Psoas muscle (tissue), 8 donors: ENCODE data around the gene SPATA6L. TPM values are rescaled to one million over a fixed set of nuclear protein-coding genes. Genes with fewer than 3 reads are reported as not detected.

ENCODE experiments used
- ATAC-seq, 4 donors: fragments of 200-7000 bp; cut with Tn5 transposase; one replicate each; pipeline ENCODE4 v1.9.1; 2020; ENCODE audit warnings: moderate library complexity in 3 of 4, mild to moderate bottlenecking in 2 of 4
- DNase-seq, 2 donors: peaks; one replicate each; pipeline ENCODE4 v3.0.0-alpha.2; 2020
- H3K27ac ChIP-seq: fragments of 200-600 bp; one replicate; pipeline ENCODE4 v1.8.0; 2022
- H3K27me3 ChIP-seq, 3 donors: fragments of 200-600 bp in 1 of 3; one replicate each; pipeline versions ENCODE4 v1.6.1 to v1.8.0; 2013 to 2022; ENCODE audit warnings: low read length in 2 of 3, mild to moderate bottlenecking in 2 of 3, moderate library complexity in 1 of 3; ENCODE audit not compliant: insufficient read depth in 3 of 3
- H3K36me3 ChIP-seq, 2 donors: fragments of 200-600 bp in 1 of 2; one replicate each; pipeline versions ENCODE4 v1.6.1 to v1.8.0; 2013 to 2022; ENCODE audit warnings: low read depth in 1 of 2, mild to moderate bottlenecking in 1 of 2, moderate library complexity in 1 of 2; ENCODE audit not compliant: insufficient read depth in 1 of 2
- H3K4me1 ChIP-seq: fragments of 200-600 bp; one replicate; pipeline ENCODE4 v1.8.0; 2022
- H3K4me3 ChIP-seq: fragments of 200-600 bp; one replicate; pipeline ENCODE4 v1.8.0; 2022; ENCODE audit warnings: mild to moderate bottlenecking
- H3K9me3 ChIP-seq: fragments of 200-600 bp; one replicate; pipeline ENCODE4 v1.8.0; 2022
- CTCF ChIP-seq: fragments of 200-600 bp; IDR thresholded peaks from one replicate; pipeline ENCODE4 v1.8.0; 2022; ENCODE audit warnings: antibody characterized with exemption
- WGBS, 3 donors: extraction: QIAGEN DNeasy Blood & Tissue Kit; methylation state at CpG; one replicate each; pipeline versions ENCODE4 v1.1.6 to v1.1.7; 2013; 5-methylcytosine and 5-hydroxymethylcytosine counted together
- intact Hi-C, 2 donors: fragments of 100-400 bp; cut with DNase I; formaldehyde crosslinking; loops; one replicate each; pipeline versions ENCODE4 v1.11.0 to v1.14.2; 2022
- polyA plus RNA-seq, 3 donors: library from polyadenylated mRNA; stranded (reverse); fragments of 200-250 nt; gene quantifications; one replicate each; pipeline ENCODE4 v1.2.3, GENCODE V29; 2013
- total RNA-seq, 4 donors: library from RNA; stranded (reverse); fragmentation: NEBNext Ultra II Directional in 2 of 4; extraction: Animal tissue kit (Norgen Biotek cat#: 25700) in 2 of 4; gene quantifications; one replicate each; pipeline versions ENCODE4 v1.2.1 to v1.2.4, GENCODE V29; 2021 to 2023
- donor health status: healthy with polysubstance abuse.
- donor health status: DM: no; HTN: no; CAD: no; lungs with moderate emphysema.
- donor health status: Bipolar disorder and iron deficiency.
- donor health status: healthy.
- donor health status: DM: yes; HTN: yes; CAD: no.
- donor health status: DM: no; HTN: no; CAD: no.
- donor health status: DM: no; HTN: no; CAD: no.
- donor health status: DM: yes; HTN: yes; CAD: no.

Gene SPATA6L
- total and polyA plus RNA-seq, 7 donors: 0.09 to 0.79 (median 0.22) TPM

GRCh38 chr9:4706971-4707622 is 40.8 kb upstream of the SPATA6L start:
- H3K27me3 ChIP-seq: no peaks in the 10 kb centered on the region
- WGBS, 3 donors: 50 to 57% (median 55%) methylated on average over 4 of the region's 4 CpGs
- no peaks in the 10 kb centered on the region for H3K9me3 ChIP-seq
- ATAC-seq: peak in 3 of 4 donors; percentile 50 to 64 (median 53)
- H3K27ac ChIP-seq: no peak overlapping the region
- H3K36me3 ChIP-seq: peaks cover 3 to 94% of the 10 kb centered on the region in 2 donors
- DNase-seq: no peak
- no peak overlapping the region for H3K4me3 ChIP-seq
- no peak for TF ChIP-seq CTCF
- H3K4me1 ChIP-seq: no peaks in the 10 kb centered on the region
- intact Hi-C loops: no loop called here

- no peaks in the 10 kb centered on the region for H3K4me1 ChIP-seq
- peaks cover 3 to 95% of the 10 kb centered on the region in 2 donors for H3K36me3 ChIP-seq
- no peak overlapping the region for H3K27ac ChIP-seq
- no peak for DNase-seq
- no peaks in the 10 kb centered on the region for H3K27me3 ChIP-seq
- WGBS, 3 donors: 62 to 80% (median 63%) methylated on average over 2 of the region's 2 CpGs
- H3K4me3 ChIP-seq: no peak overlapping the region
- no peak for TF ChIP-seq CTCF
- intact Hi-C loops: no loop called here
- H3K9me3 ChIP-seq: no peaks in the 10 kb centered on the region
- no peak for ATAC-seq
Observed at GRCh38 chr9:4706021-4706420, 39.7 kb upstream of the SPATA6L start.

DNA sequence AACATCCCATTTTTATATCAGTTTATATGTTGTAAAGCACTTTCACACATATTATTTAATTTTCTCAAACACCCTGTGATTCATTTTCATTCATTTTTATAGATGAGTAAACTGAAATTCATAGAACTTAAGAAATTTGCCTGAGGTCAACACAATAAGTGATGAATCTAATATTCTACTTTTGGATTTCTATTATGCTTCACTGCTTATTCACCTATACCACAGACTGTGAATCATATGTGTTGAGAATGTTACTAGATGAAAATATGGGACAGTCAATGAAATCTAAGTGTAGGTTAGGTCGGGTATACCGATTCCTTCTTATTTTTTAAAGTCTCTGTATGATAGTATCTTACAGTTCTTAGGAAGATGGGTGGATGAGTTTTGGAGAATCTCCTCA is 37.8 kb upstream of the SPATA6L start:
- H3K4me1 ChIP-seq: no peaks in the 10 kb centered on the region
- no peak for DNase-seq
- H3K27me3 ChIP-seq: no peaks in the 10 kb centered on the region
- no peak overlapping the region for H3K27ac ChIP-seq
- peaks cover 3 to 97% of the 10 kb centered on the region in 2 donors for H3K36me3 ChIP-seq
- ATAC-seq: no peak
- no peak for TF ChIP-seq CTCF
- intact Hi-C loops: no loop called here
- WGBS, 3 donors: 92 to 98% (median 93%) methylated on average over 2 of the region's 2 CpGs
- no peaks in the 10 kb centered on the region for H3K9me3 ChIP-seq
- H3K4me3 ChIP-seq: no peak overlapping the region

GRCh38 chr9:4701526-4701925 is 35.2 kb upstream of the SPATA6L start:
- 15 to 20% (median 19%) methylated on average over 1 of the region's 1 CpG for WGBS, 3 donors
- no peaks in the 10 kb centered on the region for H3K9me3 ChIP-seq
- H3K36me3 ChIP-seq: peaks cover 3 to 98% of the 10 kb centered on the region in 2 donors
- ATAC-seq (no peak), DNase-seq (no peak)
- H3K4me1 ChIP-seq: no peaks in the 10 kb centered on the region
- no peak overlapping the region for H3K27ac ChIP-seq
- no peak for TF ChIP-seq CTCF
- intact Hi-C loops: no loop called here
- no peak overlapping the region for H3K4me3 ChIP-seq
- H3K27me3 ChIP-seq: no peaks in the 10 kb centered on the region

DNA sequence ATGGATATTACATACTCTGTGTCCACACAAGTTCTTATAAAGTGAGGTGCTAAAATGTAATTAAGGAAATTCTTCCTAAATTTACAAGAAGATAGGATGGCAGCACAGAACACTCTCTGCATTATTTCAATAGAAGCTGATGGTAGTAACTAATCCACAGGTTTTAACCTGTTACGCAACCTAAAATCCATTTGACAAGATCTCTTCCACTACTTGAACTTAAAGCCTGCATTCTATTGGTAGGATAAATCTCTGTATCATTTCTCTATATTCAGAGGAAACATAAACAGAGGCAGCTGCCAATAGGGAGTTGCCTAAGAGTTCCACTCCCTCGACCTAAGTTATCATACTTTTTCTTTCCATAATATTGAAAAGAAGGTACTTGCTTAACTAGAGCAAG is 34.7 kb upstream of the SPATA6L start:
- Histone ChIP-seq H3K36me3 (peaks cover 3 to 98% of the 10 kb centered on the region in 2 donors), H3K9me3 (no peaks in the 10 kb centered on the region), H3K4me3 (no peak overlapping the region), H3K4me1 (no peaks in the 10 kb centered on the region), H3K27ac (no peak overlapping the region), H3K27me3 (no peaks in the 10 kb centered on the region)
- TF ChIP-seq CTCF: no peak
- intact Hi-C loops: no loop called here
- DNase-seq: no peak
- 84 to 89% (median 86%) methylated on average over 2 of the region's 2 CpGs for WGBS, 3 donors
- no peak for ATAC-seq
